Stimulated activated CD8-positive, alpha-beta memory T cell treated with anti-CD3 and anti-CD28 coated beads, Interleukin-15, amount 100 ng/mL, for 1 hour (primary cell): ENCODE results near the gene TMEM258.

ENCODE experiments used
- DNase-seq: peaks from one replicate; pipeline ENCODE4 v3.0.0-alpha.2; 2020; ENCODE audit warnings: low read depth

The TMEM258 gene

GRCh38 chr11:61739966-61740365 lies 52.4 kb downstream of the TMEM258 start:
- no peak for DNase-seq

GRCh38 chr11:61739413-61739812 lies 53.0 kb downstream of the TMEM258 start:
- DNase-seq, result no peak
